ENCODE data around the gene SRRM1. TPM values are rescaled to one million over a fixed set of nuclear protein-coding genes. Genes with fewer than 3 reads are reported as not detected.
"Not testable (repeated sequence)": the region's sequence is repeated elsewhere in the genome, so short reads cannot be mapped to it uniquely, and the experiment has no call there.

SRRM1 gene
- total RNA-seq, 1 donor from 2014 or later, result 261 TPM

GRCh38 chr1:24705260-24706073, 62.4 kb downstream of the SRRM1 start:
- peak overlapping the region; percentile 62 for H3K27ac Mint-ChIP-seq
- intact Hi-C loops (cut with micrococcal nuclease), result no loop called here
- DNase-seq, result peak; percentile 83
- H3K4me1 Mint-ChIP-seq, result peaks cover 23% of the 10 kb centered on the region
- H3K4me3 Mint-ChIP-seq, result peak overlapping the region; percentile 43
- H3K9me3 Mint-ChIP-seq, result no peaks in the 10 kb centered on the region
- peaks cover 1% of the 10 kb centered on the region for H3K36me3 Mint-ChIP-seq (ENCODE audit: low read depth)
- H3K27me3 Mint-ChIP-seq, result no peaks in the 10 kb centered on the region

- H3K27me3 Mint-ChIP-seq; DNase-seq; H3K36me3 Mint-ChIP-seq (ENCODE audit: low read depth); H3K27ac Mint-ChIP-seq; intact Hi-C loops (cut with micrococcal nuclease); H3K9me3 Mint-ChIP-seq; H3K4me3 Mint-ChIP-seq: not testable (repeated sequence)
- H3K4me1 Mint-ChIP-seq, result peaks cover 23% of the 10 kb centered on the region
Observed at GRCh38 chr1:24706074-24706389, 62.9 kb downstream of the SRRM1 start.

- Mint-ChIP-seq H3K27ac (no peak overlapping the region), H3K4me3 (no peak overlapping the region), H3K36me3 (ENCODE audit: low read depth) (peaks cover 1% of the 10 kb centered on the region), H3K4me1 (peaks cover 23% of the 10 kb centered on the region), H3K9me3 (no peaks in the 10 kb centered on the region), H3K27me3 (no peaks in the 10 kb centered on the region)
- intact Hi-C loops (cut with micrococcal nuclease), result no loop called here
- DNase-seq, result no peak
Observed at GRCh38 chr1:24707687-24708086, 64.6 kb downstream of the SRRM1 start.

GRCh38 chr1:24708938-24709337, 65.8 kb downstream of the SRRM1 start:
- intact Hi-C loops (cut with micrococcal nuclease), result no loop called here
- Mint-ChIP-seq H3K27ac (no peak overlapping the region), H3K27me3 (no peaks in the 10 kb centered on the region), H3K36me3 (ENCODE audit: low read depth) (peaks cover 1% of the 10 kb centered on the region), H3K4me3 (no peak overlapping the region), H3K9me3 (no peaks in the 10 kb centered on the region), H3K4me1 (peaks cover 23% of the 10 kb centered on the region)
- DNase-seq, result no peak

GRCh38 chr1:24709791-24710441, 66.8 kb downstream of the SRRM1 start:
- peak; percentile 75 for DNase-seq
- Mint-ChIP-seq H3K27me3 (no peaks in the 10 kb centered on the region), H3K27ac (peak overlapping the region; percentile 45), H3K4me3 (no peak overlapping the region), H3K9me3 (no peaks in the 10 kb centered on the region), H3K4me1 (peaks cover 23% of the 10 kb centered on the region), H3K36me3 (ENCODE audit: low read depth) (peaks cover 1% of the 10 kb centered on the region)
- intact Hi-C loops (cut with micrococcal nuclease), result no loop called here

- intact Hi-C loops (cut with micrococcal nuclease), result no loop called here
- Mint-ChIP-seq H3K4me1 (peaks cover 19% of the 10 kb centered on the region), H3K27me3 (no peaks in the 10 kb centered on the region), H3K27ac (no peak overlapping the region), H3K9me3 (no peaks in the 10 kb centered on the region), H3K4me3 (no peak overlapping the region), H3K36me3 (ENCODE audit: low read depth) (peaks cover 1% of the 10 kb centered on the region)
- no peak for DNase-seq
Observed at GRCh38 chr1:24711329-24711728, 68.2 kb downstream of the SRRM1 start.

GRCh38 chr1:24713176-24713575, 70.1 kb downstream of the SRRM1 start:
- H3K4me3 Mint-ChIP-seq, result no peak overlapping the region
- peaks cover 1% of the 10 kb centered on the region for H3K36me3 Mint-ChIP-seq (ENCODE audit: low read depth)
- peaks cover 17% of the 10 kb centered on the region for H3K4me1 Mint-ChIP-seq
- H3K27me3 Mint-ChIP-seq, result no peaks in the 10 kb centered on the region
- no peak overlapping the region for H3K27ac Mint-ChIP-seq
- no peaks in the 10 kb centered on the region for H3K9me3 Mint-ChIP-seq
- no peak for DNase-seq
- intact Hi-C loops (cut with micrococcal nuclease), result no loop called here

- intact Hi-C loops (cut with micrococcal nuclease), result no loop called here
- H3K27me3 Mint-ChIP-seq, result no peaks in the 10 kb centered on the region
- DNase-seq, result no peak
- H3K4me3 Mint-ChIP-seq, result no peak overlapping the region
- H3K4me1 Mint-ChIP-seq, result peaks cover 17% of the 10 kb centered on the region
- H3K36me3 Mint-ChIP-seq (ENCODE audit: low read depth), result peaks cover 1% of the 10 kb centered on the region
- H3K27ac Mint-ChIP-seq, result no peak overlapping the region
- no peaks in the 10 kb centered on the region for H3K9me3 Mint-ChIP-seq
Observed at GRCh38 chr1:24713736-24714135, 70.6 kb downstream of the SRRM1 start.

- intact Hi-C loops (cut with micrococcal nuclease), result no loop called here
- DNase-seq, result no peak
- no peak overlapping the region for H3K27ac Mint-ChIP-seq
- no peak overlapping the region for H3K4me3 Mint-ChIP-seq
- peaks cover 10% of the 10 kb centered on the region for H3K4me1 Mint-ChIP-seq
- H3K27me3 Mint-ChIP-seq, result no peaks in the 10 kb centered on the region
- H3K9me3 Mint-ChIP-seq, result no peaks in the 10 kb centered on the region
- no peaks in the 10 kb centered on the region for H3K36me3 Mint-ChIP-seq (ENCODE audit: low read depth)
Observed at GRCh38 chr1:24714859-24715520, 71.9 kb downstream of the SRRM1 start.

- no peaks in the 10 kb centered on the region for H3K27me3 Mint-ChIP-seq
- no peaks in the 10 kb centered on the region for H3K36me3 Mint-ChIP-seq (ENCODE audit: low read depth)
- no peak overlapping the region for H3K27ac Mint-ChIP-seq
- H3K4me3 Mint-ChIP-seq, result no peak overlapping the region
- H3K9me3 Mint-ChIP-seq, result no peaks in the 10 kb centered on the region
- intact Hi-C loops (cut with micrococcal nuclease), result no loop called here
- peaks cover 7% of the 10 kb centered on the region for H3K4me1 Mint-ChIP-seq
- DNase-seq, result no peak
Observed at GRCh38 chr1:24715658-24716057, 72.6 kb downstream of the SRRM1 start.

- Mint-ChIP-seq H3K36me3 (ENCODE audit: low read depth) (no peaks in the 10 kb centered on the region), H3K9me3 (no peaks in the 10 kb centered on the region), H3K4me3 (no peak overlapping the region), H3K4me1 (peaks cover 16% of the 10 kb centered on the region), H3K27ac (no peak overlapping the region), H3K27me3 (no peaks in the 10 kb centered on the region)
- intact Hi-C loops (cut with micrococcal nuclease), result no loop called here
- DNase-seq, result no peak
Observed at GRCh38 chr1:24717887-24718650, 75.0 kb downstream of the SRRM1 start.

GRCh38 chr1:24720152-24720551, 77.0 kb downstream of the SRRM1 start:
- intact Hi-C loops (cut with micrococcal nuclease), result no loop called here
- H3K4me3 Mint-ChIP-seq, result no peak overlapping the region
- no peak for DNase-seq
- peaks cover 13% of the 10 kb centered on the region for H3K4me1 Mint-ChIP-seq
- H3K27me3 Mint-ChIP-seq, result peaks cover under 1% of the 10 kb centered on the region
- H3K36me3 Mint-ChIP-seq (ENCODE audit: low read depth), result no peaks in the 10 kb centered on the region
- no peak overlapping the region for H3K27ac Mint-ChIP-seq
- no peaks in the 10 kb centered on the region for H3K9me3 Mint-ChIP-seq

- no peak for DNase-seq
- no peaks in the 10 kb centered on the region for H3K36me3 Mint-ChIP-seq (ENCODE audit: low read depth)
- intact Hi-C loops (cut with micrococcal nuclease), result no loop called here
- no peak overlapping the region for H3K27ac Mint-ChIP-seq
- peaks cover 10% of the 10 kb centered on the region for H3K4me1 Mint-ChIP-seq
- no peaks in the 10 kb centered on the region for H3K9me3 Mint-ChIP-seq
- peaks cover 5% of the 10 kb centered on the region for H3K27me3 Mint-ChIP-seq
- no peak overlapping the region for H3K4me3 Mint-ChIP-seq
Observed at GRCh38 chr1:24721533-24721932, 78.4 kb downstream of the SRRM1 start.
